Muscle of arm (tissue), 12 donors: ENCODE results near the gene RPL3. TPM values are rescaled to one million over a fixed set of nuclear protein-coding genes. Genes with fewer than 3 reads are reported as not detected.
"Not testable (repeated sequence)": the region's sequence is repeated elsewhere in the genome, so short reads cannot be mapped to it uniquely, and the experiment has no call there.

Experiments
- DNase-seq: peaks from one replicate; pipeline ENCODE4 v3.0.0-alpha.2; 2013
- polyA plus RNA-seq, 12 donors: library from polyadenylated mRNA; unstranded; fragments of 120-200 nt; gene quantifications; one replicate each; pipeline ENCODE4 v1.2.1, GENCODE V29; 2013; ENCODE audit not compliant: insufficient read length in 12 of 12

Gene RPL3
- polyA plus RNA-seq, 12 donors, result 997 to 3,135 (median 2,410) TPM

DNA sequence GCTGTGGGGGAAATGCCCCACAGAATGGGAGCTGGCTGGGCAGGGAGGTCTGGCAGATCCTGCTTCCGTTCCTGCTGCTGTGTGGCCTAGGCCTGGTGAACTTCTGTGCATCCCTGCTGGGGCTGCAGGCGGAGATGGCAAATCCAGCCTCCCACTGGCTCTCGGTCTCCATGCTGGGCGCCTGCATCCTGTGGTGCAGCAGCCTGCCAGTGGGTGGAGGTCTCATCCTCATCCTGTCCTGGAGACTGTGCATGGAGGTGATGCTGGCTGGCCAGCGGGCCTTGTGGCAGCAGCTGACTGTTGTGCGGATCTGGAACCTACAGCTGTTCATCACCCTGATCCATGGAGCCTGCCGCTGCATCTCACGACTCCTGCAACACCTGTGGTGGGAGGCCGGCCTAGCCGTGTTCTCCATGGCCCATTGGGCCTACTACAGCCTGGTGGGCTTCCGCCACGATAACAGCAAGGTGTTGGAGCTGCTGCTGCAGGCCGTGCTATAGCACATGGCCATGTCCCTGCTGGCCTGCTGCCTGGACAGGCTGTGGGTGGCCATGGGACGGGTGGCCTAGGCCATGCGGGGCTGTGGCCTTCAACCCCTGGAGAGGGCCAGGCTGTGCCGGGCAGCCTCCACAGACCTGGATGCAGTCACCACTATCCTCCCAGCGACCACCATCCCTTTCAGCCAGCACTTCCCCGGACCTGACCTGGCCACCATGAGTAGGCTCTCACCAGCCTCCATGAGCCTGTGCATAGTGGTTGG is 8.8 kb upstream of the RPL3 start:
- no peak for DNase-seq

DNA sequence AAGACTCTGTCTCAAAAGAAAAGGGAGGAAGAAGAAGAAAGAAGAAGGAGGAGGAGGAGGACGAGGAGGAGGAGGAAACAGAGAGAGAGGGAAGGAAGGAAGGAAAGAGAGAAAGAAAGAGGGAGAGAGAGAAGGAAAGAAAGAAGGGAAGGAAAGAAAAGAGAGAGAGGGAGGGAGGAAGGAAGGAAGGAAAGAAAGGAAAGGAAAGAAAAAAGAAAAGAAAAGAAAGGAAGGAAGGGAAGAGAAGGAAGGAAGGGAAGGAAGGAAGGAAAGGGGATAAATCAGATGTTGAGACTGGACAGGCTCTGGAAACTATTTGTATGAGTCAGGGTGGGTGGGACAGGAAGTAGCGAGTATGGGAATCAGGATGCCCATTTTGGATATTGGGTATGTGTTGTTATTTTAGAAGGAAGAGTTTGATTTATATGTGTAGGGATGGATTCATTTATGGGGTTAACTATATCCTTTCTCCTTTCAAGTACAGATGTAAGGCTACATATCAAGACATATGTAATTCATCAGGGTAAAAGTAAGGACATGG is 6.0 kb upstream of the RPL3 start:
- DNase-seq, result no peak

DNA sequence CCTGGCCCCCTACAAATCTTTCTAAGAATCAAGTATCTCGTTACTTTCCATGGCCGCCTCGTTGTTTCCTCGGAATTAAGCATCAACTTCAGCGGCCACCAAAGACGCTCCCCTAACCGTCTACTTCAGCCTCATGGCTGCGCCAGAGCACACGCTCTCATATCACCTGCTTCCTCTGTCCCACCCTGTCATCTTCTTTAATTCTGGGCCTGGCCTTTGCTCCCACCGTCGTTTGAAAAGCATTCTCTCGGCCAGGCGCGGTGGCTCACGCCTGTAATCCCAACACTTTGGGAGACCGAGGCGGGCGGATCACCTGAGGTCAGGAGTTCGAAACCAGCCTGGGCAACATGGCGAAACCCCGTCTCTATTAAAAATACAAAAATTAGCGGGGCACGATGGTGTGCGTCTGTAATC is 1.2 kb upstream of the RPL3 start:
- DNase-seq, result not testable (repeated sequence)

DNA sequence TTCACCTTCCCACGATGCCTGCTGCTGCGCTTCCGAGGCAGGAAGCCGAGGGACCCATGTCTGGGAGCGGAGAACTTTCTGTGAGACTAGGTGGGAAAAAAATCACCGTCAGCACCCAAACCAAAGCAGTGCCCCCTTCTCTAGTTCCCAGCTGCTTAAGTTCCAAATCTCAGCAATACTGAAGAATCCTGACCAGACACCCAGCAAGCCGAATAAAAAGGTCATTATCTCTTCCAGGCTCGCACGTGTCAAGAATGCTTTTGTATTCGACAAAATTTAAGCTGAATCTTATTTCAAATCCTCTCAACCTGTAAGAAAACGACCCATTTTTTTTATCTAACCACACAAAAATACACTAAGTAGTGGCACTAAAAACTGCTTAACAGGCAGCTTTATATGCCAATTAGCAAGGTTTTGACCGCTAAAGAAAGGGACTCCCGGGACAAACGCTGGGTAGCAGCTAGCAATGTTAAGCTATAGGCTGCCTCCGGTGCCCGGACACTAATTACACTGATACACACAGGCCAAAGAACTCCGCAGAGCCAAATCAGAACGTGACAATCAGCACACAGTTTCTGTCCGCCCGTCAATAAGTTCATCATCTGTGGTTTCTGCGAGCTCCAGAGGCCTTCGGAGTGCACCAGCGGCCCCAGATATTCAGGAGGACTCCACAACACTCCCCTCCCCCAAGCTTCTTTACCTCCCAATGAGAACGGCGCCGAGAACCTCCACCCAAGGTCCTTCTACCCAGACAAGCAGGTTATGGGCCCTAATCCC is 728 bp downstream of the RPL3 start:
- no peak for DNase-seq

DNA sequence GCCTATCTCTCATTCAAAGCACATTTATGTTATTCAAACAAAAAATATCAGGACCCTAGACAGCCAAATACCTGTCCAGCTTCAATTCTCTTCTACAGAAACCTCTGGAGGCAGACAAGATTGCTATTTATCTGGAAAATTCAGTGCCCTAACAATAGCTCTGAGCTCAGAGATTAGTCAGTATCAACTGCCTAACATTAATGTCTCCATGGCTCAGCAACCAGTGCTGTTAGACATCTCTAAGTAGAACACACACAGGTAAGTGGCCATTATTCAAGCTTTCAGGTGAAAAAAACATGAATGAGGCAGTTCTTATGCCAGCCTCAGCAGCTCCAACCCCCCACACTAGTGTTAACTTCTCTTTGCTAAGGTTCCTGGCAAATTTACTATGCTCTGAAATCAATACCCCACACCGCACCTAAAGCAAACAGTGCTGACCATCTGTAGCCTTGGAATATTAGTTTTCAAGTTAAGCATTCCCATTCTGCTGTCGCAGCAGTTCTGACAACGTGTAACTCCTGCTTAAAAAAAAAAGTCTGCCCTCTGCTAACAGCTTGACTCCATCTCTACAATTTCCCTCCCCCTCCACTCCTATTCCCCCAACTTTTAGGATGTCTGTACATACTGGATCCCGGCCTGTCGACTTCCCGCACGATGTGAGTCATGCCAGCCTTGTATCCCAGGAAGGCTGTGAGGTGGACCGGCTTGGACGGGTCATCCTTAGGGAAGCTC is 1.5 kb downstream of the RPL3 start:
- no peak for DNase-seq

DNA sequence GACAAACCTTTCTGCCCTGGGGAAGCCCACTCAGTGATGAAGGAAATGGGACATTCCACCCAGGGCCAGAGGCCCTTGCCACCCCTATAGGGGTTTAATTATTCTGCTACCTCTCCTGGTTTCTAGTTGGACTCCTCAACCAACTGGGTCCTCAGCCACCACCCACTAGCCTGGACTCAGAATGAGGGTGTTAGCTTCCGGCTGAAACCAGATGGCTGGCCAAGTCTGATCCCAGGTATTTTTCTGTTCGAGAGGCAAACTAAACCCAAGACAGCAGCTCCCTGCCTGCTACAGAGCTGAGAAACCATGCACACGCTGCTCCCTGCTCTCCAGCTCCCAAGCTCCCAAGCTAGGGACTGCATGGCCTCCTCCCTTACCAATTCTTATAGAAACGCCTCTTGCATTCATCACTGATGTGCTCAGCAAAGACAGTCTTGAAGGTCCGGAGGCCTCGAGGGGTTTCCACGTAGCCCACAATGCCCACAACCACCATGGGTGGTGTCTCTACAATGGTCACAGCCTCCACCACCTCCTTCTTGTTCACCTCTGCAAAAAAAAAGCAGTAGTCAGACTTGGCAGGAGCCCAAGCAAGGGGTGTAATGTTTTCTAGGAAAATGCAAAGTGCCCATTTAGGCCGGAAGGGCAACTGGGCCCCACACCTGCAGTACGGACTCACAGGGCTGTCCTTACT is 2.2 kb downstream of the RPL3 start:
- DNase-seq, result no peak

DNA sequence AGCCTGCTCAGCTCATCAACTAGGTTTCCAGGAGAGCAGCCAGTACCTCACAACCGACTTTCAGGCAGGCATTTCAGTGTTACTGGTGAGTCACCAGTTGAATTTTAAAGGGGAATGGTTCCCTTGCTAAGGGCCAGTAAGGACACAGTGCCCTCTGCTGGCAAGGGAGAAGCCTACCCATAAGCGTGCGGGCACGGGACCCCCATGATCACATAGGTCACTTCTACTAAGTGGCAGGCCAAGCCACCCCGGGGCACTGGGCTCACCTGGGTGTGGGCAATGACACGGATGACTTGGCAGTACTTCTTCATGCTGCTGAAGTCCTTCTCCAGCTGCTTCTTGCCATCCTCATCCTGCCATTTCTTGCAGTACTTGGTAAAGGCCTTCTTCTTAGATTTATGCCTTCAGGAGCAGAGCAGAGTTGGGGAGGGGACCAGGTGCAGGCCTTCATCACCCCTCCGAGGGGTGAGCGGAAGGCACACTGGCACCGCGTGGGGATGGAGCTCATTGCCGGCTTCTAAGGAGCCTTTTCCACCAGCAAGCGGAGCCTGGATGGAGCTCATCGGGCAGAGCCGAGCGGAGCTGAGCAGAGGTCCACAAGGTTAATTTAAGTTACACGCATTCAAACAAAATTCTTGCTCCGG is 2.9 kb downstream of the RPL3 start:
- DNase-seq, result no peak

DNA sequence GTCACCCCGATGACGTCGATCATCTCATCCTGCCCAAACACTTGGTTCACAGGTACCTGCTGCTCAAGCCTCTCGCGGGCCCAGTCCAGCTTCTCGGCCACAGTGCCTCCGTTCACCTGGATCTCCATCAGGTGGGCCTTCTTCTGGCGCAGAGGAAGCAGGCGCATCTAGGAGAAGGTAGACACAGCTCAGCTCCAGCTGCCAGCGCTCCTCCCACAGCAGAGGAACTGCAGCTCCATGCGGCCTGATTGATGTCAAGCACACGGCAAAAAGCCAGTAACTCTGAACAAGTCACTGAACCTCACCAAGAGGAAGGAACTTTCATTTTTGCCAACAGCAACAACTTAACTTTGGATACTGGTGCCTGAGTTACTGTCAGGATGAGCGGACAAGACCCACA is 4.0 kb downstream of the RPL3 start:
- DNase-seq, result no peak

DNA sequence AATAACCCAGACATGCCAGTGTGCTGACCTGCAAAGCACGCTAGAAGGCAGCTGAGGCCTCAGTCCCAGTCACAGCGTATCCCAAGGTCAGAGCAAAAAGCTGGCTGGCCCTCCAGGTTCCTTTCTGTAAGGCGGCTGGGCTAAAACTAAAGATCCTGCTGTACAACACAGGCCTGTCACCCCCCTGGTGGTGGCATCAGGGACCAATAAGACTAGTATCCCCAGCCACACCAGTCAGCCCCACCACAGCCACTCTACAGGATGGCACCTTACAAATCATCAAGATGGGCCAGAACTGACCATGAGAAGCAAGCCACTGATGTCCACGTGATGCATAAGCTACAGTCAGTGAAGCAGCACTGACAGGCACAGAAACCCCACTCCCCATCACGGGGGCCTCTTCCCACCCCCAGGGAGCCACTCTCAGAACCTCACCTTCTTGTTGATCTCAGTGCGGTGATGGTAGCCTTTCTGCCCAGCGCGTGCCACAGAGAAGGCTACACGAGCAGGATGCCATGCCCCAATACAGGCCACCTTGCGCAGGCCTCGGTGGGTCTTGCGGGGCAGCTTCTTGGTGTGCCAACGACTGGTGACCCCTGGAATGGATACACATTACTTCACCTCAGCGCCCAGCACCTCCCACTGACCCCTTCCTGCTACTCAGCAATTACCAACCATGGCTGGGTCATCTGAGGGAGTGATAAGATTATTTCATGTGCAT is 5.0 kb downstream of the RPL3 start:
- DNase-seq, result no peak

DNA sequence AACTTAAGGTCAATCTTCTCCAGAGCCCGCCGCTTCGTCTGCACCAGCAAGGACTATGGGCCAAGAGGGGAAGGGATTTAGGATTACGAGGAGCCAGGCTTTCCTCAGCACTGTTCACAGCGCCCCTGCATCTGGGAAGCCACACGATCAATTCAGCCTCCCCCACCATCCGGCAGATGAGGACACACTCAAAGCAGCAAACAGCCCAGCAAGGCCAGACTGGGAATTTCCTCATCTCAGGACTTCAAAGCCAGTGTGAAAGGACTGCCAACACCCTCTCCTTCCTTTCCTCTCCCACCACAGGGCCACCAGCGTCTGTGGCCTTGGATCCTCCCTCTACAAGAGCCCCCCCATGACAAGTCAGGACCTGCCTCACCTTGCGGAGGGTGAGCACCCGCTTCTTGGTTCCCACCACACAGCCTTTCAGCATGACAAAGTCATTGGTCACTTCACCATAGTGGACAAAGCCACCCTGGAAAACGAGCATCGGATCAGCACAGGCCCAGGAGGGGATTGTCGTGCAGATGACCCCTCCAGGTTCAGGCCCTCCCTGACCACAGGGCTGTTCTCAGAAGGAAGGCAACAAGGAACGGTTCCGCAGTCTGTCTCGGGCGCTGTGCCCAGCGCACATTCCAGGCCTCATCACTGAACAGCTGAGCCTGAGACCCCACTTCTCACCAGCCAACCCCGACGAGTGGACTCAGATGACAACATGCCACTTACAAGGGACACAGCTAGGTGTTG is 6.0 kb downstream of the RPL3 start:
- DNase-seq, result no peak

DNA sequence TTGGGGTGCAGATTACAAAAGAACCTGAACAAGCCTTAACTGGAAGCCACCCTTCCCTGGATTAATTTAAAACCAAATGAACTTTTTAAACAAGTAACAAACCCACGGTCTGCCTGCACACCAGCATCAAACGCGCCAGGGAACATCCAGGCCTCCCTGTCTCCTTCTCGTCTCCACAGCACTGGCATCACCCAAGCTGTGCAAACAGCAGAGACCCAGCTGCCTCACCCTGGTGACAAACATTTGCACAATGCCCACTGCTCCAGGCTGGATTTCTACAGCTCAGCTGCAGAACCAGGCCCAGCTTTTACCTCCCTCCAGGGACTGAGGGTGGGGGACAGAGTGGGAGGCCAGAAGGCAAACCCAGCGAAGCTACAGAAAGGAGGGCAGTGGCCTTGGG is 7.0 kb downstream of the RPL3 start:
- no peak for DNase-seq

DNA sequence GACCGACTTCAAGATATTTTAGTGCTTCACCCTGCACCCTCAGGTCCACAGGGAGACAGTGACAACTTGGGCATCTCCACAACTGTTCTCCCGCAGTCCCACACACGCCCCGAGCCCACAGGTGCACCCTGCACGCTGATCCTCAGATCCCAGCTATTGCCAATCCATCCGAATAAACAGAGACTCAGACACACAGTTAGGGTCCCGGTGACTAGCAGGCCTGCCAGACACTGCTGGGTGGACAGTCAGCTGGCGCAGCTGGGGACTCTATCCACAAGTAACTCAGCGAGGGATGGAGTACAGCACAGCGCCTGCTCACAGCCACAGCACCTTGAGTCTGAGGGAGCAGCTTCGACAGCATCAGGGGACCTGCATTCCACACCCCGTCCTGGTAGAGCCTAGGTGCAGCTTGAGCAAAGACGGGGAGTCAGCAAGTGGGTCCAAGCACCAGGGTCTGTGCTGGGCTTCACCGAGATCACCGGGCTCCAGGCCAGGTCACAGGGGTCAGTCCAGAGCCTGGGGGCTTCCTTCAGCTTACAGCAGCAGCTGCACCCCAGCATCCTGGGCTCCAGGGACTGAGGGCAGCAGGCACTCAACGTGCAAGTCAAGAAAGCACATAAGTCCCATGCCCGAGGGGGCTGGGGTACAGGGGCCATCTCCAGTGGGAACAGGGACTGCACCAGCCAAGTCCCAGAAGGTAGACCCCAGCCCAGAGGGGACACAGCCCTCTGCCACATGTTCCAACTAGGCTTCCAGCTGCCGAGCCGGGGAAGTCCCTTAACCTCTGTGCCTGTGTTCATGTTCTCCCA is 7.6 kb downstream of the RPL3 start:
- no peak for DNase-seq

DNA sequence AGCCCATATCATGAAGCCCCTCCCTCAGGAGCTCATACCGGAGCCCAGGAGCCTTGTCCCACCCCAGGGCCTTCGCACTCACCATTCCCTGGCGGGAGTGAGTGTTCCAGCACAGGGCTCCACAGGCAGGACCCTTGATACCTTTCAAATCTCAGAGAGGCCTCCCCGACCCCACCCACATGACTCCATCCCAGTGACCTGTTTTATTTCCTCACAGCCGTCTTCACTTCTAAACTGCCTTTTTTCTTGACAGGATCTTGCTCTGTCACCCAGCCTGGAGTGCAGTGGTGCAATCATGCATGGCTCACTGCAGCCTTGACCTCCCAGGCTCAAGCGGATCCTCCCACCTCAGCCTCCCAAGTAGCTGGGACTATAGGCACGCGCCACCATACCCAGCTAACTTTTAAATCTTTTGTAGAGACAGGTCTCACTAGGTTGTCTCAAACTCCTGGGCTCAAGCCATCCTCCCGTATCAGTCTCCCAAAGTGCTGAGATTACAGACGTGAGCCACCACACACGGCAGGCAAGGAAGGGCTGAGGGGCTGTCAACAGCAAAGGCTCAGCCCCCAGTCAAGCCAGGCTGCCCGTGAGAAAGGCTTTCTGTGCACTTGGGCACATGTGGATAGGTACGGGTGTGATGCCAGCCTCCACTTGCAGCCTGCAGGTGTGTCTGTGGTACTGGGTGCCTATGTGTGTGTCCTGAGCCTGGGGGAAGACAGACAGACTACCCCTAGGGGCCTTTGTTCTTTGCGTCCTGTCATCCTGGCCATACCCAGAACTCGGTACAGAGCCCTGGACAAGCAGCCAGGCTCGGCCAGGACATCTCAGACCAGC is 9.3 kb downstream of the RPL3 start:
- DNase-seq, result no peak

DNA sequence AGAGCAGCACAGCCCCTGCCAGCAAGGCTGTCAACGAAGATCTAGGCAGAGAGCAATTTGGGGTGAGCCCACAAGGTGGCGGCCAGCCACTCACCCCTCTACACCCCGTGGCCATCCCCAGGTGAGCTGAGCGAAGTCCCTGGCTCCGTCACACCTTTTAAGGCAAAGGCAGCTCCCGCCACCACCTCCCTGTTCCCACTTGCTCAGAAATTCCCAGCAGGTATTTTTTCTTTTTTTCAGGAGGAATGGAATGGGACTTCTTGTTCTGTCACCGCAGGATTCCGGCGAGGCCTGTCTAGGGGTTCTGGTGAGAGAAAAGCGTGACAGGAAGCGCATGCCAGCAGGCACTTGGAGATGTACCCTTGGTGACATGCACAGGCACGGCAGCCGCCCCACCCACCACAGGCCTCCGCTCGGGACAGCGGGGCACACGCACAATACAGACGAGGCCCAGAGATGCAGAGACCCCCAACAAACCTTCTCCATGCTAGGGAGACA is 10.0 kb downstream of the RPL3 start:
- no peak for DNase-seq

DNA sequence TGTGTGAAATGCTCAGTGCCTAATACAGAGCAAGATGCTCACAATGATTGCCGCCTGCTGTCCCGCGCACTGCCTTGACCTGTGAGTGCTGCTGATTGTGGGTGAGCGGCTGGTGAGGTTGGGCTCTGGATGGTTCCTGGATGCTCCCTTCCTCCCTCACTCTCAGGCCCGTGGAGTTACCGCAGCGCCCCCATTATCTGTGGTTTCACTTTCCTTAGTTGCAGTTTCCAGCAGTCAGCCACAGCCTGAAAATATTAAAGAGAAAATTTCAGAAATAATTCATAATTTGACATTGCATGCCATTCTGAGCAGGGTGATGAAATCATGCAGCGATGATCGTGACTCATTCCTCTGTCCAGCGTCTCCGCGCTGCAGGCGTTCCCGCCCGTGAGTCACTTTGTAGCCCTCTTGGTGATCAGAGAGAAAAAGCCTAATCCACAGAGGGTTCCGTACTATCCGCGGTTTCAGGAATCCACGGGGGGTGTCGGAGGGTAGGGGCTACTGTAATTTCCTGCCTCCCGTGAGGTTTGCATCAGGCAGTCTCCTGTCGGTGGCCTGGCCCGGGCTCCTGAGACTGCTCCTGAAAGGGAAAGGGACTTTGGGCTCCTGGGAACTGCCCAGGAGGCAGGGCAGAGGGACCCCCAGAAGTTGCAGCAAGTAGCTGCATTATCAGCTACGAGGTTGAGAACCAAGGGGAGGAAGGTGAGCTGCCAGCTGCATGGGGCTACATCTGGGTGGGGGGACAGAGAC is 10.6 kb downstream of the RPL3 start:
- DNase-seq, result no peak

DNA sequence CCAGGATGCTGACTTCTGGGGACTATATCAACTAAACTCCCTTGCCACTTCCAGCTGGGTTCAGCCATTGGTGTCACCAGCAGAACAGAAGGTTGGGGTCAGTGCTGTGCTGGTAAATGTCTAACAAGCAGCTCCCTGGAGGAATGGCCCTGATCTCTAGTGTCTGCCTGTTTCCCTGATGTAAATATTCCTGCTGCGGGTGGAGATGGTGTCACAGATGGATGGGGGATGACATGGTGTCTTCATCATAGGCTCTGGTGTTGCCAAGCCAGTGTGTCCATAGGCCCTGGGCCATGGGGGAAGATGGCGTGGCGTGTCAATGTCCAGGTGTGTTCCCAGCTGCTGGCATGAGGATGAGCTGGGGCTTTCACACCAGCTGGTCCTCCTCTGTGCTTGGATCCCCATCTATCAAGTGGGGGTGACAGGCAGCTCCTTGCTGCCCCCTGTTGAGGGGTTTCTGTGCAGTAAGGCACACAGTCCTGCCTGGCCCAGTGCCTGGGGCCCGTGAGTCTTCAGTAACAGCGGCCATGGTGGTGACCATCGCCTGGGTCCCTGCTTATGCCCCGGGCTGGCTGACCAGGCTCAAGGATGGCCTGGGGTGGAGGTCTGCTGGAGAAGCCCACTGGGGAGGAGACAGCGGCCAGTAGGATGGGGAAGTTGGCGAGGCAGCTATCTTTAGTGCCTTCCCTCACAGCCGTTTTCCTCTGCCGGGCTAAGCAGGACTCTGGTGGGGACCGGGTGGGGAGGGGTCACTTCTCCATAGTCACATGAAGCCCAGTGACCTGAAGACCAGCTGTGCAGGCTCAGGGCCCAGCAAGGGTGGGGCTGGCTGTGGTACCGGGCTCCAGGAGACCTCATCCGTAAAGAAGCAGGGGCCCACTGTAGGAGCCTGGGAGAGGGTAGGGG is 12.7 kb downstream of the RPL3 start:
- no peak for DNase-seq
